Stimulated activated CD8-positive, alpha-beta memory T cell treated with anti-CD3 and anti-CD28 coated beads, Interleukin-12 subunit alpha, Interleukin-12 subunit beta, amount 100 ng/mL, for 1 hour (primary cell): ENCODE results near the gene TENT5A.
"Not testable (repeated sequence)": the region's sequence is repeated elsewhere in the genome, so short reads cannot be mapped to it uniquely, and the experiment has no call there.

Source experiments
- DNase-seq: peaks from one replicate; pipeline ENCODE4 v3.0.0-alpha.2; 2020; ENCODE audit warnings: low read depth

TENT5A gene

GRCh38 chr6:81750681-81751387, 1.6 kb downstream of the TENT5A start:
- DNase-seq = no peak

- DNase-seq = no peak
Measured at GRCh38 chr6:81750200-81750599, 2.3 kb downstream of the TENT5A start.

- no peak for DNase-seq
Measured at GRCh38 chr6:81749707-81750106, 2.8 kb downstream of the TENT5A start.

- no peak for DNase-seq
Measured at GRCh38 chr6:81748994-81749393, 3.5 kb downstream of the TENT5A start.

- DNase-seq = no peak
Measured at GRCh38 chr6:81747327-81747726, 5.2 kb downstream of the TENT5A start.

- no peak for DNase-seq
Measured at GRCh38 chr6:81744131-81744530, 8.3 kb downstream of the TENT5A start.

GRCh38 chr6:81743649-81744048, 8.8 kb downstream of the TENT5A start:
- no peak for DNase-seq

GRCh38 chr6:81741689-81742088, 10.8 kb downstream of the TENT5A start:
- DNase-seq = no peak

GRCh38 chr6:81740591-81740990, 11.9 kb downstream of the TENT5A start:
- DNase-seq = not testable (repeated sequence)

- no peak for DNase-seq
Measured at GRCh38 chr6:81739230-81740195, 13.0 kb downstream of the TENT5A start.

- DNase-seq = no peak
Measured at GRCh38 chr6:81736428-81736827, 16.1 kb downstream of the TENT5A start.

GRCh38 chr6:81735756-81736380, 16.6 kb downstream of the TENT5A start:
- DNase-seq = no peak

- no peak for DNase-seq
Measured at GRCh38 chr6:81734500-81735150, 17.9 kb downstream of the TENT5A start.

- DNase-seq = no peak
Measured at GRCh38 chr6:81734081-81734480, 18.4 kb downstream of the TENT5A start.

GRCh38 chr6:81731814-81732213, 20.7 kb downstream of the TENT5A start:
- no peak for DNase-seq

- no peak for DNase-seq
Measured at GRCh38 chr6:81727876-81728517, 24.5 kb downstream of the TENT5A start.

- no peak for DNase-seq
Measured at GRCh38 chr6:81725127-81725526, 27.4 kb downstream of the TENT5A start.

GRCh38 chr6:81722506-81723223, 29.8 kb downstream of the TENT5A start:
- no peak for DNase-seq

GRCh38 chr6:81720427-81720826, 32.1 kb downstream of the TENT5A start:
- no peak for DNase-seq

- no peak for DNase-seq
Measured at GRCh38 chr6:81718126-81718525, 34.4 kb downstream of the TENT5A start.

- DNase-seq = no peak
Measured at GRCh38 chr6:81714684-81715083, 37.8 kb downstream of the TENT5A start.
